K562 (cell line): ENCODE data around the gene CYB5D1. TPM values are rescaled to one million over a fixed set of nuclear protein-coding genes. Genes with fewer than 3 reads are reported as not detected.
A peak's percentile ranks its signal among the peaks of the same experiment; 100 is the strongest.

ENCODE experiments used
- FOXJ2 ChIP-seq: fragments of 200-800 bp; sonication (Bioruptor generic); IDR thresholded peaks from 2 replicates; pipeline ENCODE4 v1.6.1; 2016; ENCODE audit warnings: missing genetic modification characterization, missing compliant biosample characterization
- HMGXB4 ChIP-seq: sonication (generic); formaldehyde crosslinking; IDR thresholded peaks from 2 replicates; pipeline ENCODE4 v1.8.1; 2023; ENCODE audit warnings: mild to moderate bottlenecking, missing genetic modification reagents
- IRF2 ChIP-seq: sonication (generic); formaldehyde crosslinking; IDR thresholded peaks from 2 replicates; pipeline ENCODE4 v1.8.1; 2022; ENCODE audit warnings: mild to moderate bottlenecking, missing genetic modification reagents
- KLF13 ChIP-seq: fragments of 450-650 bp; IDR thresholded peaks from 2 replicates; pipeline ENCODE4 v1.6.1; 2016; ENCODE audit warnings: missing genetic modification characterization, low read depth, mild to moderate bottlenecking, missing compliant biosample characterization, moderate library complexity, borderline replicate concordance
- NR1H2 ChIP-seq: sonication (generic); formaldehyde crosslinking; IDR thresholded peaks from 2 replicates; pipeline ENCODE4 v1.4.0; 2020; ENCODE audit warnings: mild to moderate bottlenecking, missing genetic modification reagents
- RBFOX2 ChIP-seq: fragments of 200-400 bp; formaldehyde crosslinking; IDR thresholded peaks from 2 replicates; pipeline ENCODE4 v1.6.1; 2017; ENCODE audit warnings: low read depth, mild to moderate bottlenecking, low read length, moderate library complexity
- SMAD3 ChIP-seq: fragments of 450-650 bp; formaldehyde crosslinking; conservative IDR thresholded peaks from 2 replicates; pipeline ENCODE4 v1.4.0; 2020; ENCODE audit warnings: mild to moderate bottlenecking
- STAT6 ChIP-seq: sonication (generic); formaldehyde crosslinking; IDR thresholded peaks from 2 replicates; pipeline ENCODE4 v1.8.1; 2023; ENCODE audit warnings: mild to moderate bottlenecking, missing genetic modification reagents
- ZC3H4 ChIP-seq: sonication (generic); formaldehyde crosslinking; IDR thresholded peaks from 2 replicates; pipeline ENCODE4 v1.9.0; 2021; ENCODE audit warnings: missing genetic modification reagents, borderline replicate concordance
- ZFPM2 ChIP-seq: fragments of 250-450 bp; sonication (Bioruptor Pico); IDR thresholded peaks from 2 replicates; pipeline ENCODE4 v1.5.1; 2022; ENCODE audit warnings: mild to moderate bottlenecking
- ZNF3 ChIP-seq: fragments of 250-450 bp; sonication (Bioruptor Pico); IDR thresholded peaks from 2 replicates; pipeline ENCODE4 v1.5.0; 2021; ENCODE audit warnings: mild to moderate bottlenecking, moderate library complexity
- polyA plus RNA-seq, 8 experiments: library from polyadenylated mRNA; depleted of rRNA in 4 of 8; stranded (reverse) in 5 of 8; unstranded in 3 of 8; fragments of >200 nt; fragmentation: Nextera tagmentation in 2 of 8; fragmentation: Illumina TruSeq in 1 of 8; extraction: Ambion mirVana in 2 of 8; extraction: Trizol in 1 of 8; gene quantifications; 2 replicates each; pipeline versions ENCODE4 v1.2.1 to v1.2.3, GENCODE V29; 2011 to 2014; ENCODE audit warnings: inconsistent platforms in 1 of 8, missing spikeins in 1 of 8
- total RNA-seq, 7 experiments: library from RNA; depleted of rRNA in 6 of 7; stranded (reverse); fragments of >200 nt in 6 of 7; fragmentation: Illumina TruSeq in 2 of 7; extraction: Trizol in 2 of 7; gene quantifications; 2 replicates each; pipeline versions ENCODE4 v1.2.1 to v1.2.3, GENCODE V29; 2011 to 2021; ENCODE audit warnings: low replicate concordance in 1 of 7
- TF ChIP-seq, protein P1 (sequence below): sonication (generic); formaldehyde crosslinking; IDR thresholded peaks from 2 replicates; pipeline ENCODE4 v1.8.1; 2023; ENCODE audit warnings: missing genetic modification reagents, mild to moderate bottlenecking, borderline replicate concordance
- TF ChIP-seq, protein P2 (sequence below), 3 experiments: fragments of 200-800 bp in 1 of 3; fragments of 250-450 bp in 1 of 3; fragments of 450-650 bp in 1 of 3; sonication (Bioruptor Pico) in 1 of 3; sonication (Bioruptor generic) in 1 of 3; formaldehyde crosslinking in 1 of 3; IDR thresholded peaks; 2 replicates each; pipeline versions ENCODE4 v1.6.1 to v1.8.0; 2016 to 2022; ENCODE audit warnings: mild to moderate bottlenecking in 2 of 3, missing genetic modification characterization in 2 of 3, missing compliant biosample characterization in 1 of 3, moderate library complexity in 1 of 3

The CYB5D1 gene
- total and polyA plus RNA-seq, 9 of the 15 experiments (the other 6 are each of a cell fraction or from before 2014, with no cell fraction given): 2.4 to 7.9 (median 5.7) TPM

GRCh38 chr17:7857713-7858521 lies at the start of gene CYB5D1 (continued):
- no peak for TF ChIP-seq IRF2 (CRISPR knock-in tag)
- TF ChIP-seq HMGXB4 (CRISPR knock-in tag): no peak
- TF ChIP-seq NR1H2 (CRISPR knock-in tag): no peak
- TF ChIP-seq ZNF3 (CRISPR knock-in tag): no peak
- no peak for TF ChIP-seq ZC3H4
- TF ChIP-seq KLF13 (tag): no peak
- TF ChIP-seq, protein P1, sequence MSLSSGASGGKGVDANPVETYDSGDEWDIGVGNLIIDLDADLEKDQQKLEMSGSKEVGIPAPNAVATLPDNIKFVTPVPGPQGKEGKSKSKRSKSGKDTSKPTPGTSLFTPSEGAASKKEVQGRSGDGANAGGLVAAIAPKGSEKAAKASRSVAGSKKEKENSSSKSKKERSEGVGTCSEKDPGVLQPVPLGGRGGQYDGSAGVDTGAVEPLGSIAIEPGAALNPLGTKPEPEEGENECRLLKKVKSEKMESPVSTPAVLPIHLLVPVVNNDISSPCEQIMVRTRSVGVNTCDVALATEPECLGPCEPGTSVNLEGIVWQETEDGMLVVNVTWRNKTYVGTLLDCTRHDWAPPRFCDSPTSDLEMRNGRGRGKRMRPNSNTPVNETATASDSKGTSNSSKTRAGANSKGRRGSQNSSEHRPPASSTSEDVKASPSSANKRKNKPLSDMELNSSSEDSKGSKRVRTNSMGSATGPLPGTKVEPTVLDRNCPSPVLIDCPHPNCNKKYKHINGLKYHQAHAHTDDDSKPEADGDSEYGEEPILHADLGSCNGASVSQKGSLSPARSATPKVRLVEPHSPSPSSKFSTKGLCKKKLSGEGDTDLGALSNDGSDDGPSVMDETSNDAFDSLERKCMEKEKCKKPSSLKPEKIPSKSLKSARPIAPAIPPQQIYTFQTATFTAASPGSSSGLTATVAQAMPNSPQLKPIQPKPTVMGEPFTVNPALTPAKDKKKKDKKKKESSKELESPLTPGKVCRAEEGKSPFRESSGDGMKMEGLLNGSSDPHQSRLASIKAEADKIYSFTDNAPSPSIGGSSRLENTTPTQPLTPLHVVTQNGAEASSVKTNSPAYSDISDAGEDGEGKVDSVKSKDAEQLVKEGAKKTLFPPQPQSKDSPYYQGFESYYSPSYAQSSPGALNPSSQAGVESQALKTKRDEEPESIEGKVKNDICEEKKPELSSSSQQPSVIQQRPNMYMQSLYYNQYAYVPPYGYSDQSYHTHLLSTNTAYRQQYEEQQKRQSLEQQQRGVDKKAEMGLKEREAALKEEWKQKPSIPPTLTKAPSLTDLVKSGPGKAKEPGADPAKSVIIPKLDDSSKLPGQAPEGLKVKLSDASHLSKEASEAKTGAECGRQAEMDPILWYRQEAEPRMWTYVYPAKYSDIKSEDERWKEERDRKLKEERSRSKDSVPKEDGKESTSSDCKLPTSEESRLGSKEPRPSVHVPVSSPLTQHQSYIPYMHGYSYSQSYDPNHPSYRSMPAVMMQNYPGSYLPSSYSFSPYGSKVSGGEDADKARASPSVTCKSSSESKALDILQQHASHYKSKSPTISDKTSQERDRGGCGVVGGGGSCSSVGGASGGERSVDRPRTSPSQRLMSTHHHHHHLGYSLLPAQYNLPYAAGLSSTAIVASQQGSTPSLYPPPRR (CRISPR knock-in tag): 0 out of 2 replicates have a peak, but pooled peaks have one; percentile 5
- TF ChIP-seq FOXJ2 (tag): peak; percentile 84
- no peak for TF ChIP-seq SMAD3 (CRISPR knock-in tag)
- TF ChIP-seq, protein P2, sequence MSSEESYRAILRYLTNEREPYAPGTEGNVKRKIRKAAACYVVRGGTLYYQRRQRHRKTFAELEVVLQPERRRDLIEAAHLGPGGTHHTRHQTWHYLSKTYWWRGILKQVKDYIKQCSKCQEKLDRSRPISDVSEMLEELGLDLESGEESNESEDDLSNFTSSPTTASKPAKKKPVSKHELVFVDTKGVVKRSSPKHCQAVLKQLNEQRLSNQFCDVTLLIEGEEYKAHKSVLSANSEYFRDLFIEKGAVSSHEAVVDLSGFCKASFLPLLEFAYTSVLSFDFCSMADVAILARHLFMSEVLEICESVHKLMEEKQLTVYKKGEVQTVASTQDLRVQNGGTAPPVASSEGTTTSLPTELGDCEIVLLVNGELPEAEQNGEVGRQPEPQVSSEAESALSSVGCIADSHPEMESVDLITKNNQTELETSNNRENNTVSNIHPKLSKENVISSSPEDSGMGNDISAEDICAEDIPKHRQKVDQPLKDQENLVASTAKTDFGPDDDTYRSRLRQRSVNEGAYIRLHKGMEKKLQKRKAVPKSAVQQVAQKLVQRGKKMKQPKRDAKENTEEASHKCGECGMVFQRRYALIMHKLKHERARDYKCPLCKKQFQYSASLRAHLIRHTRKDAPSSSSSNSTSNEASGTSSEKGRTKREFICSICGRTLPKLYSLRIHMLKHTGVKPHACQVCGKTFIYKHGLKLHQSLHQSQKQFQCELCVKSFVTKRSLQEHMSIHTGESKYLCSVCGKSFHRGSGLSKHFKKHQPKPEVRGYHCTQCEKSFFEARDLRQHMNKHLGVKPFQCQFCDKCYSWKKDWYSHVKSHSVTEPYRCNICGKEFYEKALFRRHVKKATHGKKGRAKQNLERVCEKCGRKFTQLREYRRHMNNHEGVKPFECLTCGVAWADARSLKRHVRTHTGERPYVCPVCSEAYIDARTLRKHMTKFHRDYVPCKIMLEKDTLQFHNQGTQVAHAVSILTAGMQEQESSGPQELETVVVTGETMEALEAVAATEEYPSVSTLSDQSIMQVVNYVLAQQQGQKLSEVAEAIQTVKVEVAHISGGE (CRISPR knock-in tag; IDR thresholded peaks at IDR 0.05): no peak
- no peak for TF ChIP-seq ZFPM2 (CRISPR knock-in tag)
- no peak for TF ChIP-seq STAT6 (CRISPR knock-in tag)
- TF ChIP-seq RBFOX2: no peak
